T-helper 1 cell treated with Interleukin-12 subunit alpha and Interleukin-12 subunit beta and Interleukin-4 antibody, amounts not matched to agents 30 μg/mL and 1 μg/mL, for 36 hours (primary cell): Measurements from ENCODE around the gene GRAMD1B.
A peak's percentile ranks its signal among the peaks of the same experiment; 100 is the strongest.
"Not testable (repeated sequence)": the region's sequence is repeated elsewhere in the genome, so short reads cannot be mapped to it uniquely, and the experiment has no call there.

ENCODE experiments used
- H3K27ac Mint-ChIP-seq: one replicate; pipeline ENCODE4 v1.8.0; 2021; ENCODE audit warnings: mild to moderate bottlenecking, mixed read lengths
- H3K27me3 Mint-ChIP-seq: one replicate; pipeline ENCODE4 v1.8.0; 2021; ENCODE audit warnings: low read depth, mixed read lengths
- H3K36me3 Mint-ChIP-seq: one replicate; pipeline ENCODE4 v1.8.0; 2021; ENCODE audit warnings: low read depth, mixed read lengths
- H3K4me1 Mint-ChIP-seq: one replicate; pipeline ENCODE4 v1.8.0; 2021; ENCODE audit warnings: low read depth, mixed read lengths
- H3K4me3 Mint-ChIP-seq: one replicate; pipeline ENCODE4 v1.8.0; 2021; ENCODE audit warnings: mild to moderate bottlenecking, moderate library complexity, mixed read lengths
- H3K9me3 Mint-ChIP-seq: one replicate; pipeline ENCODE4 v1.8.0; 2021; ENCODE audit warnings: mixed read lengths

Gene GRAMD1B

DNA sequence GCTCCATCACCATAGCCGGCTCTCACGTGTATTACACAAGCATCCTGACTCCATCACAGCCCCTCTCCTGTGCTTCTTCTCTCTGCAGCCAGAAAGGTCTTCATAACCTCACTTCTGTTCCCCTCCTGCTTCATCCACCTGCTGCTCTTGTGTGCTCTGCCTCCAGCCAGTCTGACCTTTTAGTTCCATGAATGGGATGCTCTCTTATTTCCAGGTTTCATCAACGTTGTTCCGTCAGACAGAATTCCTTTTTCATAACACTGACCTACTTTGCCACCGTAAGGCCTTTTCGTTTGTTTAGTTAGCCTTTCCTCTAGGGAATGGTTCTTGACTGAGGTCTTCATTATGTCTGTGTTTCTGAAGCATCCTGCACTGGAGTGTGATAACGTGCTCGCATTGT lies 18.8 kb downstream of the GRAMD1B start:
- Mint-ChIP-seq H3K27ac (peak overlapping the region; percentile 23), H3K4me1 (peaks cover 67% of the 10 kb centered on the region), H3K36me3 (peaks cover 48% of the 10 kb centered on the region), H3K9me3 (no peaks in the 10 kb centered on the region), H3K27me3 (no peaks in the 10 kb centered on the region), H3K4me3 (no peak overlapping the region)

GRCh38 chr11:123449436-123449835 lies 19.4 kb downstream of the GRAMD1B start:
- H3K4me3 Mint-ChIP-seq, result no peak overlapping the region
- peak overlapping the region; percentile 86 for H3K27ac Mint-ChIP-seq
- H3K9me3 Mint-ChIP-seq, result no peaks in the 10 kb centered on the region
- H3K27me3 Mint-ChIP-seq, result no peaks in the 10 kb centered on the region
- H3K4me1 Mint-ChIP-seq, result peaks cover 70% of the 10 kb centered on the region
- H3K36me3 Mint-ChIP-seq, result peaks cover 49% of the 10 kb centered on the region

GRCh38 chr11:123450623-123451022 lies 20.6 kb downstream of the GRAMD1B start:
- Mint-ChIP-seq H3K4me1 (peaks cover 71% of the 10 kb centered on the region), H3K36me3 (peaks cover 47% of the 10 kb centered on the region), H3K27ac (peak overlapping the region; percentile 86), H3K9me3 (no peaks in the 10 kb centered on the region), H3K4me3 (no peak overlapping the region), H3K27me3 (no peaks in the 10 kb centered on the region)

- peak overlapping the region; percentile 86 for H3K27ac Mint-ChIP-seq
- H3K4me3 Mint-ChIP-seq, result peak overlapping the region; percentile 55
- no peaks in the 10 kb centered on the region for H3K9me3 Mint-ChIP-seq
- peaks cover 78% of the 10 kb centered on the region for H3K4me1 Mint-ChIP-seq
- H3K36me3 Mint-ChIP-seq, result peaks cover 44% of the 10 kb centered on the region
- no peaks in the 10 kb centered on the region for H3K27me3 Mint-ChIP-seq
These were observed 21.2 kb downstream of the GRAMD1B start for GRCh38 chr11:123451183-123451781.

DNA sequence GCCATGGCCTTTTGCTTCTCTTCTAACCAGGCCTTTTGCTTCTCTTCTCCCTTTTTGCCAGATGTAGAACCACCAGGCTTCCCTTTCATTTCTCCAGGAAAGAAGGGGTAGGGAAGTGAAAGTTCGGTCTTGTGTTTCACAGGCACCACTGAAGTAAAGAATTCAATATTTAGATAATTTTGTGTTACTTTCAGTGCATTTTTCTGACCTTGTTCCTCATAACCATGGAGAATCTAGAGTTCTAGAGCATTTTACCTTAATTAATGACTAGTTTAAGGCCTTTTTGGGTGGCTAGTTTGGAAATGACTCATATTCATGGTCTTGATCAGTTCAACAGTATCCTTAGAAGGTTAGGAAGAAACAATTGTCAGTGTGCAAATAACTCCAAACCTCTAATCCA lies 22.7 kb downstream of the GRAMD1B start:
- no peak overlapping the region for H3K4me3 Mint-ChIP-seq
- H3K27me3 Mint-ChIP-seq, result no peaks in the 10 kb centered on the region
- peaks cover 30% of the 10 kb centered on the region for H3K36me3 Mint-ChIP-seq
- H3K4me1 Mint-ChIP-seq, result peaks cover 77% of the 10 kb centered on the region
- no peaks in the 10 kb centered on the region for H3K9me3 Mint-ChIP-seq
- peak overlapping the region; percentile 86 for H3K27ac Mint-ChIP-seq

GRCh38 chr11:123454060-123454651 lies 24.1 kb downstream of the GRAMD1B start:
- H3K27me3 Mint-ChIP-seq, result no peaks in the 10 kb centered on the region
- no peaks in the 10 kb centered on the region for H3K9me3 Mint-ChIP-seq
- peak overlapping the region; percentile 82 for H3K4me3 Mint-ChIP-seq
- H3K27ac Mint-ChIP-seq, result peak overlapping the region; percentile 95
- H3K36me3 Mint-ChIP-seq, result peaks cover 32% of the 10 kb centered on the region
- H3K4me1 Mint-ChIP-seq, result peaks cover 81% of the 10 kb centered on the region

DNA sequence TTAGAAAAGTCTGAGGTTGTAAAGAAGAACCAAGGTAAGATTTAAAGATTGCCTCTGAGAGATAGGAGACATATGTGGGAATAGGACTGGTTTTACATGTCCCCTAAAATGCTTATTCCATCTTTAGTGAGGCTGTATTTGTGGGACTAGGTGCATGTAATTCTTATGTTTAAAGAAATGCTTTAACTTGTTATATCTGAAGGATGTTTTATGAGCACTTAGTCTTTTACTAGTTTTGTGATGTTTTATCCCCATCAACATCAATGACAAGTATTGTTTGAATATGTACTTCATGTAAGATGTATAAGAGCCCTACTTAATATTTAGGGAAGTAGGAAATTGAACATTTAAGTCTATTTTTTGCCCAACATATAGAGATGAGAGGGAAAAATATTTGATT lies 24.7 kb downstream of the GRAMD1B start:
- peak overlapping the region; percentile 95 for H3K27ac Mint-ChIP-seq
- peak overlapping the region; percentile 82 for H3K4me3 Mint-ChIP-seq
- no peaks in the 10 kb centered on the region for H3K27me3 Mint-ChIP-seq
- no peaks in the 10 kb centered on the region for H3K9me3 Mint-ChIP-seq
- H3K36me3 Mint-ChIP-seq, result peaks cover 36% of the 10 kb centered on the region
- peaks cover 75% of the 10 kb centered on the region for H3K4me1 Mint-ChIP-seq

DNA sequence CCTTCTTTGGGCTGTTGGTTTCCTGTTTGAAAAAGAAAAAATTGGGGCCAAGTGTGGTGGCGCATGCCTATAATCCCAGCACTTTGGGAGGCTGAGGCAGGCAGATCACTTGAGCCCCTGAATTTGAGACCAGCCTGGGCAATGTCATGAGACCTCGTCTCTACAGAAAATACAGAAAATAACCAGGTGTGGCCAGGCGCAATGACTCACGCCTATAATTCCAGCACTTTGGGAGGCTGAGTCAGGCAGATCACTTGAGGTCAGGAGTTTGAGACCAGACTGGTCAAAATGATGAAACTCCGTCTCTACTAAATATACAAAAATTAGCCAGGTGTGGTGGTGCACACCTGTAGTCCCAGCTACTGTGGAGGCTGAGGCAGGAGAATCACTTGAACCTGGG lies 26.4 kb downstream of the GRAMD1B start:
- peak overlapping the region; percentile 76 for H3K4me3 Mint-ChIP-seq
- peaks cover 32% of the 10 kb centered on the region for H3K36me3 Mint-ChIP-seq
- peaks cover 65% of the 10 kb centered on the region for H3K4me1 Mint-ChIP-seq
- not testable (repeated sequence) for H3K9me3 Mint-ChIP-seq, H3K27me3 Mint-ChIP-seq
- H3K27ac Mint-ChIP-seq, result peak overlapping the region; percentile 92

DNA sequence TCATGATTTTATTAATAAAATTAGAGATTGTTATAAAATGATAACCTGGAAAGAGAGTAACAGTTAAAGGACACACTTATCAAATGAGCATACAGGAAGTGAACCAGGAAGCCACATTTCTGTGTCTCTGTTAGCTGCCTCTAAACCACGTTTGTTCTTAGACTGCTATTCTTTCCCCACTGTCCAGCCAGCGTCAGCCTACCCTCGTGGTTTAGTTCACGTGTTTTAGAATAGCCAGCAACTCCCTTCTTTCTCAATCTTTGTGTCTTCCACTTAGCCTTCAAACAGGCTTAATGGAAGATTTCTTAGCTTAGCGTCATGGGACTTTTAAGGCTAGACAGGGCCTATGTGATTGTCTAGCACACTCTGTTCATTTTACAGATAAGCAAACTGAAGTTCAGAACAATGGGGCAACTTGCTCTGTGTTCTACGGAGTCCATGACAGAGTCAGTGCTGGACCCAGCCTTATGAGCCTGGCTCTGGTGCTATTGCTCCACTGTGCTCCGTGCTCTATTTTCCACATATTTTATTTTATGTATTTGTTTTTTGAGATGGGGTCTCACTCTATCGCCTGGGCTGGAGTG lies 27.2 kb downstream of the GRAMD1B start:
- H3K36me3 Mint-ChIP-seq, result peaks cover 35% of the 10 kb centered on the region
- peak overlapping the region; percentile 92 for H3K27ac Mint-ChIP-seq
- no peaks in the 10 kb centered on the region for H3K9me3 Mint-ChIP-seq
- peaks cover 70% of the 10 kb centered on the region for H3K4me1 Mint-ChIP-seq
- H3K4me3 Mint-ChIP-seq, result peak overlapping the region; percentile 76
- H3K27me3 Mint-ChIP-seq, result no peaks in the 10 kb centered on the region

- no peaks in the 10 kb centered on the region for H3K9me3 Mint-ChIP-seq
- H3K4me1 Mint-ChIP-seq, result peaks cover 67% of the 10 kb centered on the region
- H3K4me3 Mint-ChIP-seq, result no peak overlapping the region
- peaks cover 37% of the 10 kb centered on the region for H3K36me3 Mint-ChIP-seq
- H3K27ac Mint-ChIP-seq, result peak overlapping the region; percentile 62
- no peaks in the 10 kb centered on the region for H3K27me3 Mint-ChIP-seq
These were observed 28.4 kb downstream of the GRAMD1B start for GRCh38 chr11:123458501-123458900.

DNA sequence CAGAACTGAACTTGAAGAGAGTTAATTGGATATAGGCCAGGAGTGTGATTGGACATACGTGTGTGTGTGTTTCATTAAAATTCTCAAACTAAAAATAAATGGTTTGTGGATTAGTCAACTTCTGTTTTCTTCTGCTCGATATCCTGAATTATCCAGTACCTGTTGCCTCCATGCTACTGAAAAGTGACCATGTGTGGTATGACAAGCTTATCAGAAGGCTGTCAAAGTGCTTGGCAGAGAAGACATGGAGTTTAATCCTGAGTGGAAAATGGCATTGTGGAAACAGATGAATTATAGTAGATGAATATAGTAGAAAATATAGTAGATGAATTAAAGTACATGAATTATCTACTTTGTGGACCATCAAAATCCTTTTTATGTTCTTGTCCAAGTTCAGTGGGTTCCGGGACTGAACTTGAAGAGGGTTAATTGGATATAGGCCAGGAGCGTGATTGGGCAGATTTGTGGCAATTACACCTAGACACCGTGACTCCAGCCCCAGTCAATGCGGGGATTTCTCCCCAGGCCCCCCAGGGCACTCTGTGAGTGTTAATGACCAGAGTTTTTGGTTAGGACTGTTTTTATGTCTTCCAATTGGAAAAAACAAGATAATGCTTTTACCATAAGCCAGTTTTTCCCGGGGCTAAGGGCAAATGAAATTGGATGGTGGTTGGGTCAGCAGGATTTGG lies 30.1 kb downstream of the GRAMD1B start:
- H3K27ac Mint-ChIP-seq, result no peak overlapping the region
- H3K4me3 Mint-ChIP-seq, result no peak overlapping the region
- H3K36me3 Mint-ChIP-seq, result peaks cover 31% of the 10 kb centered on the region
- H3K27me3 Mint-ChIP-seq, result no peaks in the 10 kb centered on the region
- H3K4me1 Mint-ChIP-seq, result peaks cover 60% of the 10 kb centered on the region
- no peaks in the 10 kb centered on the region for H3K9me3 Mint-ChIP-seq

DNA sequence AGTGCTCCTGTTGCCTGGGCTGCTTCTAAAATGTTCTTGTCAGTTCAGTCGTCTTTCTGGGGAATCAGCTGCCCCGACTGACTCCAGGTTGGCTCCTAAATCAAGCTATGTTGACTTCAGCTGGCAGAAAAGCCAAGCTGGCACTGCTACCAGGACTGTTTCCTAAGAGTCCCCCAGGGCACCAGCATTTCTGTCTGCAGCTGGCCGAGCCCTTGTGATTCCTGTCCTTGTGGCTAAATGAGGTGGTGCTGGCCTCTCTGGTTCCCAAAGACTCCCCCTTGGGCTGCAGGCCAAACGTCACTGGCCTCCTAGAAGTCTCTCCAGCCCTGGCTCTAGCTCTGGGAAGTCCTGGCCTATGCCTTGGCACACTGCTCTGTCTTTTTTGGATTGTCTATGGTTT lies 31.1 kb downstream of the GRAMD1B start:
- Mint-ChIP-seq H3K4me1 (peaks cover 57% of the 10 kb centered on the region), H3K27me3 (no peaks in the 10 kb centered on the region), H3K4me3 (no peak overlapping the region), H3K27ac (peak overlapping the region; percentile 65), H3K9me3 (no peaks in the 10 kb centered on the region), H3K36me3 (peaks cover 29% of the 10 kb centered on the region)

DNA sequence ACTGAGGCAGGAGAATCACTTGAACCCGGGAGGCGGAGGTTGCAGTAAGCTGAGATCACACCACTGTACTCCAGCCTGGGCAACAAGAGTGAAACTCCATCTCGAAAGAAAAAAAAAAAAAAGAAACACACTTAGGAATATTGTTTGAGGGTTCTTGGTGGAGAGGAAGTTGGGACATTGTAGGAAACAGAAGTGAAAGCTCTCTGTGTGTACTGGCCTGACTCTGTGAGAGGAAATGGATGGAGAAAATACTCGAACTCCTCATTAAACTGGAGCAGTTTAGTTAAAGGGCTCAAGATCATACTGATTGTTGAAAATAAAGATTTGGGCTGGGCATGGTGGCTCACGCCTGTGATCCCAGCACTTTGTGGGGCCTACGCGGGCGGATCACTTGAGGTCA lies 35.6 kb downstream of the GRAMD1B start:
- not testable (repeated sequence) for H3K9me3 Mint-ChIP-seq, H3K4me3 Mint-ChIP-seq, H3K27me3 Mint-ChIP-seq
- Mint-ChIP-seq H3K36me3 (peaks cover 27% of the 10 kb centered on the region), H3K27ac (peak overlapping the region; percentile 68), H3K4me1 (peaks cover 59% of the 10 kb centered on the region)

DNA sequence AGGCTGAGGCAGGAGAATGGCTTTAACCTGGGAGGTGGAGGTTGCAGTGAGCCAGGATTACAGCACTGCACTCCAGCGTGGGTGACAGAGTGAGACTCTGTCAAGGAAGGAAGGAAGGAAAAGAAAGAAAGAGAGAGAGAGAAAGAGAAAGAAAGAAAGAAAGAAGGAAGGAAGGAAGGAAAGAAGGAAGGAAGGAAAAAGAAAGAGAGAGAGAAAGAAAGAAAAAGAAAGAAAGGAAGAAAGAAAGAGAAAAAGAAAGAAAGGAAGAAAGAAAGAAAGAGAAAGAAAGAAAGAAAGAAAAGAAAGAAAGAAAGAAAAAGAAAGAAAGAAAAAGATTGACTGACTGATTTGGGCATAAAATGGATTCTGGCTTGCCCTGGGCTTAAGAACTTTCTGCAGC lies 36.1 kb downstream of the GRAMD1B start:
- H3K9me3 Mint-ChIP-seq, H3K27me3 Mint-ChIP-seq: not testable (repeated sequence)
- Mint-ChIP-seq H3K27ac (peak overlapping the region; percentile 68), H3K36me3 (peaks cover 28% of the 10 kb centered on the region), H3K4me3 (peak overlapping the region; percentile 56), H3K4me1 (peaks cover 59% of the 10 kb centered on the region)

DNA sequence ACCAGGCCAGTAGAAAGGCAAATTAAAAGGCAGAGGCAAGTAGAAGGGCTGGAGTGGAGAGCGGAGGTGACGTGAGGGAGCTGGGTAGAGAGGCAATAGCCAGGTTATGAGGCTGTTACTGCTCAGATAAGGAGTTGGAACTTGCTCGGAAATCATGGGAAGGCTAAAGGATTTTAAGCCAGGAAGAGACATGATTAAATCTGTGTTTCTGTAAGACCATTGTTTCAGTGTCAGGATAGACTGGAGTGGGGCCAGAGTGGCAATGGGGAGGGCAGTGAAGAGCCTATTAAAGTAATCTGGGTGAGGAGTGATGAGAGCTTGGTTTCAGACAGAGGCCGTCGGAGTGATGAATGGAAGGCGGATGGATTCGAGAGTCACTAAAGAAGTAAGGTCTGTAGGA lies 39.0 kb downstream of the GRAMD1B start:
- Mint-ChIP-seq H3K4me1 (peaks cover 52% of the 10 kb centered on the region), H3K27me3 (no peaks in the 10 kb centered on the region), H3K27ac (no peak overlapping the region), H3K9me3 (no peaks in the 10 kb centered on the region), H3K36me3 (peaks cover 25% of the 10 kb centered on the region), H3K4me3 (no peak overlapping the region)
